ENCODE results near the gene ALDOC.
"Not testable (repeated sequence)": the region's sequence is repeated elsewhere in the genome, so short reads cannot be mapped to it uniquely, and the experiment has no call there.

The ALDOC gene

GRCh38 chr17:28580959-28581358 lies 4.3 kb upstream of the ALDOC start:
- no peak for DNase-seq

- DNase-seq, result no peak
These were observed 2.8 kb upstream of the ALDOC start for GRCh38 chr17:28579526-28579925.

DNA sequence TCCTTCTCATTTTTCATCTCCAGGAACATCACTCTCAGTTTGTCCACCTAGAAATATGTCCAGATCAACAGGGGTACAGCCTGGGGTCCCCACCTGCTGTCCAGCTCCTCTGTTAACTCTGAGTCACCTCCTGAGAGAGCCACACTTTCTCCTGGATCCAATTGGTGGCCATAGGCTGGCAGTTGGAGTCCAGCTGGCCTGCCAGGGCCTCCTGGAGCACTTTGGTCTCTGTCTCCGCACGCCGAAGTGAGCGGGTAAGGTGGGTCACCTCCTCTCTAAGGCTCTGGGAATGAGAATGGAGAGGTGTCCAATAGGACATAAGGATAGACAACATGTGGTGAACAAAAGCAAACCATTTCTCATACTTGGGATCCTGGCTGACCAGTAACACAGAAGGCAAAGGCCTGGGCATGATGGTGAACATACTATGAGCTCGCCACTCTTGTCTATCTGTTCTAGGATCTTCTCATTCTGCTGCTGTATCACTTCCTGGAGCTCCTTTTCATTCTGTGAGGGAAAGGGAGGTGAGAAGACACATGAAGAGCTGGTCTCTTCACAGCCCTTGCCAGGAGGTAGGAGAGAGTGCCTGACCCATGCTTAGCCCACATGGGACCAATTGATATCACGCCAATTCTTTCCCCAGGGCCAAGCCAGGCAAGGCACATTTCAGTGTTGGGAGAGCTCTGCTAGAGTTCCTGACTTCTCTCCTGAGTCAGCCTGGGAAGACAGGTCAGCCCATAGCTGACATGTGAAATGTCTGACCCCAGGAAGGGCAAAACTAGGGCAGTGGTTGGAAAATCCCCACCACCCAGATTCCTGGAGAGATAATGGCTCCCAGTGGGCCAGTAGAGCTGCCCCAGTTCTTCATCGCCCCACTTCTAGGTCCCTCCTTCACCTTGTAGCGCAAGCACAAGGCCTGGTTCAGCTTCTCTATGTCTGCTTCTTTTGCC lies 1.8 kb upstream of the ALDOC start:
- DNase-seq, result no peak

GRCh38 chr17:28577466-28577824 lies 750 bp upstream of the ALDOC start:
- no peak for DNase-seq

GRCh38 chr17:28576016-28576415 lies 679 bp downstream of the ALDOC start:
- not testable (repeated sequence) for DNase-seq

DNA sequence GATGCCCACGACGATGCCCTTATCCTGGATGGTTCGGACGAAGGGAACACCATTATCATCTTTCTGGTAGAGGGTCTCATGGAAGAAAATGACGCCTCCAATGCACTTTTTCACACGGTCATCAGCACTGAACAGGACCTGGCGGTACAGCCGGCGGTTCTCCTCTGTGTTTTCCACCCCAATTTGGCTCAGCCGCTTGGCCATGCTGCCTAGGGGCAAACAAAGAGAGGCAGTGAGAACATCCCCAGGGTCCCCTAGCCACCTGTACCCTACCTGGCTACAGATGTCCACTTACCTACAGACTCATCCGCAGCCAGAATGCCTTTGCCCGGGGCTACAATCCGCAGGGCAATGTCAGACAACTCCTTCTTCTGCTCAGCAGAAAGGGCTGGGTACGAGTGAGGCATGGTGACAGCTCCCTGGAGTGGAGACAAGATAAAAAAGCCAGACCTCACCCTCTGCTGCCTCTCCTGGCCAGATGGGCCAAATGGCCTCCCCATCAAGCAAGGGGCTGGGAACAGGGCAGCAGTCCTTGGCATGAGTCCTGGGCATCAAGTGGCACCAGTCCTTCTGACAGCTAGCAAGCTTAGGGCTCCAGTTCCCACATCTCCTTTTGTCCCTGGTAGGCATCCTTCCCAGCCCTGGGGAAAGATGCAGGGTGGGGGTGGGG lies 1.4 kb downstream of the ALDOC start:
- no peak for DNase-seq

- no peak for DNase-seq
These were observed 2.2 kb downstream of the ALDOC start for GRCh38 chr17:28574526-28574925.

DNA sequence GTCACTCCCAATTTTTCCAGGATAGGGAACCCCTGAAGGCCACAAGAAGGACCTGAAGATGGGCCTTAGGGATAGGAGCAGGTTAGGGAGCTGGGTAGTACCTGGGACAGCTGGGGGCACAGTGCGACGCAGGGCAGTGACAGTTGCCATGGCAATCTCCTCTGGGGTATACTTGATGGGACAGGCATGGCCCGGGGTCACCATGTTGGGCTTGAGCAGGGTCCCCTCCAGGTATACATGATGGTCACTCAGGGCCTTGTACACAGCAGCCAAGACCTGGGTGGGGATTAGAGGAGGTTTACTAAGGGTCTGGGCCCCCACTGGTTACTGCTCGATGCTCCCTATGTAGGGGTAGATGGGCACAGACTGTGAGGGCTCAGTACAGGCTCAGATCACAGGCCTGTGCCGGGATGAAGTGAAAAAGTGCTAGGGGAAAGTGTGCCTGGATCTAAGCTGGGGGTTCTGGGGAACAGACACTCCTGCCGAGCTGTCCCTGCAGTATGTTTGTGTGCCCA lies 2.7 kb downstream of the ALDOC start:
- DNase-seq, result no peak

GRCh38 chr17:28573521-28573920 lies 3.2 kb downstream of the ALDOC start:
- no peak for DNase-seq

- DNase-seq, result no peak
These were observed 3.7 kb downstream of the ALDOC start for GRCh38 chr17:28573040-28573380.

- no peak for DNase-seq
These were observed 4.2 kb downstream of the ALDOC start for GRCh38 chr17:28572259-28573039.

- peak; percentile 88 for DNase-seq
These were observed 5.2 kb downstream of the ALDOC start, which contains the start of gene PIGS for GRCh38 chr17:28571361-28572122. PIGS (minus strand) TSS chr17:28571524; CDS start chr17:28571496, 28 bp downstream.

DNA sequence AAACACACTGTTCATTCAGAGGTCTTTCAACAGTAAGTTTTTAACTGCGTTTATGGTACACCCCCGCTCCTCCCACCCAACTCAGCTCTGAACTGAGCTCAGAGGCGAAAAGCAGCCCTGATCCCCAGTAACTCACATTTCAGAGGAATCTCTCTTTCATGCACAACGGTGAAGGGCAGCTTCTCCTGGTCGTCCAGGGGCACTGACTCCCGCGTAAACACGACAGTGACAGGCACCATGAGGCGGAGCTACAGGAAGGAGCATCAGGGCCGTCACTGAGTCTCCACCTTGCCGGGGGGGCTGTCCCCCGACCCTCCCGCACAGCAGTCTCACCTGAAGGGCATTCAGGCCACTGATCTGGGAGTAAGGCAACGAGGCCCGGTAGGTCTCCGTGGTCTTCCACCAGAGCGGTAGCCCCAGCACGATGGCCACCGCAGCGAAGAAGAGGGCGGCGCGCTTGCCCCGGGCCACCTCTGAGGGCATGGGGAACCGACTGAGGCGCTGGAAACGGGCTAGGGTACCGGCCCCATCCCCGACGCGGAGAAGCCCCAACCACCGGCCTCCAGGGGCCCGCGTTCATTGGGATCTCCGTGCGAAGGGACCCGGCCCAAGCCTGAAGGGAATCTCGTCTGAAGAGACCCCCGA lies 5.9 kb downstream of the ALDOC start:
- no peak for DNase-seq

- no peak for DNase-seq
These were observed 7.2 kb downstream of the ALDOC start for GRCh38 chr17:28569446-28569845.

DNA sequence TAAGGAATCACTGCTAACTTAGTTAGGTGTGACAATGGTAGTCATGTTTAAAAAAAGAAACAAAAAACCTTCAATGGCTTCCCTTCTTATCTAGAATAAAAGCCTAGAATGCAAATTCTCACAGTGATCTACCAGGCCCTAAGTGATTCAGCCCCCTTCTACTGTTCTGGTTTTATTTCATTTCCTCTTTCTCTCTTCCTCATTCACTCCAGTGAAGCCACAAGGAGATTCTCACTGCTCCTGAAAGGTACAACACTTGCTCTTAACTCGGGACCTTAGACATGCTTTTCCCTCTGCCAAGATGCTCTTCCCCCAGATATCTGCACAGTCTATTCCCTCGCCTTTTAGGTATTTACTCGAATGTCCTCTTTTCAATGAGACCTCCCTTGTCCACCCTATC lies 9.1 kb downstream of the ALDOC start:
- no peak for DNase-seq

GRCh38 chr17:28563475-28563874 lies 13.2 kb downstream of the ALDOC start:
- DNase-seq, result peak; percentile 82

GRCh38 chr17:28555022-28555421 lies 21.7 kb downstream of the ALDOC start:
- DNase-seq, result no peak

DNA sequence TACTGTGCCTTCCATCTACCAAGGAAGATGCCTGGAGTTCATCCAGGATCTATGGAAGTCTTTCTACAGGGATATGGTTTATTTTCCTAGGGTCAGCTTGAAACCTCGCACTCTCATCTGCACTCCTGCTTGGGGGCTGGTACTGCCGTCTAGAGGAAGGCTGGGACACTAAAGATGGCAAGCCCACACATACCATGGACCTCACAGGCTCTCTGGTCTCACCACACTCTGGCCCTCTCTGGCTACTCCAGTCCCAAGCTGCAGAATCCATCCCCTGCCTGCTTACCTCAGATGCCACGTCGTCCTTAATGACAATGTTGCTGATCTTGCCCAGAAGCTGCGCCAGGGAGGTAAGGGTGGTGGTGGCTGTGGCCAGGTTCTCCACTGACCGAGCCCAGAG lies 22.1 kb downstream of the ALDOC start:
- no peak for DNase-seq

- DNase-seq, result no peak
These were observed 23.6 kb downstream of the ALDOC start for GRCh38 chr17:28553000-28553505.

GRCh38 chr17:28552176-28552999 lies 24.3 kb downstream of the ALDOC start, which contains the start of gene UNC119:
UNC119 (minus strand) TSS chr17:28552624; CDS start chr17:28552557, 67 bp downstream.
- peak; percentile 61 for DNase-seq
